Stimulated activated naive CD4-positive, alpha-beta T cell (primary cell): Measurements from ENCODE around the gene SEMG1.

Source experiments
- DNase-seq, 6 experiments: peaks; one replicate each; lab custom pipeline; 2025; lab: John Stamatoyannopoulos, UW

SEMG1 gene

DNA sequence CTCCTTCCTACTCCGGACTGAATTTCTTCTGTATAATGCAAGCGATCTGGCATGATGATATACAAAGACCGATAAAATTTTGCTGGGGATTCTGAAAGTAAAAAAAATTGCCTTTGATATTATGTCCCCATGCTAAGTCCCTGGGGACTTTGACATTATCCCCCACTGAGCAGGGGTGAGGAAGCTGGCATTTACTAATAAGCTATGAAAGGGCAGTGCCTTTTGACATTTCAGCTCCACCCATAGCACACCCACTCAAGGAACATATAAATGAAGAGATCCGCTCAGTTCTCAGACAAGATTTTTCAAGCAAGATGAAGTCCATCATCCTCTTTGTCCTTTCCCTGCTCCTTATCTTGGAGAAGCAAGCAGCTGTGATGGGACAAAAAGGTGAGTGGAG lies 14.2 kb downstream of the SEMG1 start, which contains the start of gene SEMG2:
Gene SEMG2 (plus strand): TSS at position 298 of the 400 bp plus-strand sequence. CDS start 17 bp downstream, at position 315.
- no peak for DNase-seq

GRCh38 chr20:45223136-45223535 lies 16.3 kb downstream of the SEMG1 start:
- DNase-seq, result no peak

- no peak for DNase-seq
These were observed 19.5 kb downstream of the SEMG1 start for GRCh38 chr20:45226287-45226686.

DNA sequence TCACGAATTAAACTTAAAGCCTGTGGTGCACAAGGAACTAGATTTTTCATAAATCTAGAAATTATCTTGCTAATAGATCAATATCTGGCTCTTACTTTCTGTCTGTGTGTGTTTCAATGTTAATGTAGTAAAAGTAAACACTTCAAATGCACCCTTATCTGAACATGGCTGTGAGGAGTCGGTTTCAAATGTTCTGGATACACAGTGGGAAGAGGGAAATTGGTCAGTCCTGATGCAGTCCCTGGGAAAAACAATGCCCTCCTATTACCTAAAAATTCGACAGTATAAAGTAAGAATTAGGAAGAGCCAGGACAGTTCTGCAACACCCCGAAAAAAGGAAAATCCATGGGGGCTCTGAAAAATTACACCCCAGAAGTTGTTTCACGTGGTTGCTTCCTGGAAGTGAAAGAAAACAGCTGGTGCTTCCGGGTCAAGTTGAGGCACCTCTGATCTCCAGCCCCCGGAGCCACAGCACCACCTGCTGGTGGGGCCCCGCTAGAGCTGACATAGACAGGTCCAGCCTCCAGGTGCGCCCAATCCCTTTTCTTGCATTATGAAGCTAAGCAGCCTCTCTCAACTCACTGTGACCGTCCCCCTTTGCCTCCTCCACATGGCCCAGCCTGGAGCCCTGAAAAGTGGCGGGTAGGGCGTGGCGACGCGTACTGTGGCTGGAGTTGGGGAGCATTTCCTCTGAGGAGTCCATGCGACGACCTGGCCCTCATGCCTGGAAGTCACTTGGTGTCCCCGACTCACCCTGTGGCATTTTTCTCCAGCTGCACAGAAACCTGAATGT lies 22.6 kb downstream of the SEMG1 start:
- DNase-seq, result no peak

DNA sequence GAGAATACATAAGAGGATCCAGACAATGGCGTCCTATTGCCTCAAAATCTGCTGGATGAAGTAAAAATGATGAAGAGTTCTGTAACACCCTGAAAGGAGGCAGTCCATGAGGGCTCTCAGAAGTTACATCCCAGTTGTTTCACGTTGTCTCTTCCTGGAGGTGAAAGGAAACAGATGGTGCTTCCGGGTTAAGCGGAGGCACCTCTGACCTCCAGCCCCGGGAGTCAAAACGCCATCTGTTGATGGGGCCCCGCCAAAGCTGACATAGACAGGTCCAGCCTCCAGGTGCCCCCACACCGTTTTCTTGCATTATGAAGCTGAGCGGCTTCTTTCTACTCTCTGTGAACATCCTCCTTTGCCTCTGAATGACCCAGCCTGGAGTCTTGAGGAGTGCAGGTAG lies 23.8 kb downstream of the SEMG1 start:
- DNase-seq, result no peak

DNA sequence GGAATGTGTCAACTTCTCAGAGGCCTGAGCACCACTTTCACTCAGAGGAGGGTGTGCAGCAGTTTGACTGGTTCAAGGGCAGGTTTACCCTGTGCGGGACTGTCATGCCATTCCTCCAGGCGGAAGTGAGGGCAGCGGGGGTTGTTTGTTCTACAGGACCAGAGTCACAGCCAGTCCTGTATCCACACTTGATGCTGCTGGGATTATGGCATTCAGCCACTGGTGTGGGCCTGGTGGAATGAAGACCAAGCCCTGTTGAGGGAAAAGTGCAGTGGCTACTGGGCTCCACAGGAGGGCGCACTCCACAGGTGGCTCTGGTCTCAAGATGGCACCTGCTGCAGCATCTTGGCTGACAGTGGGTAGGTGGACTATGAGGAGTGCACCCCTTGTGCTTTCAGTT lies 29.2 kb downstream of the SEMG1 start:
- no peak for DNase-seq

DNA sequence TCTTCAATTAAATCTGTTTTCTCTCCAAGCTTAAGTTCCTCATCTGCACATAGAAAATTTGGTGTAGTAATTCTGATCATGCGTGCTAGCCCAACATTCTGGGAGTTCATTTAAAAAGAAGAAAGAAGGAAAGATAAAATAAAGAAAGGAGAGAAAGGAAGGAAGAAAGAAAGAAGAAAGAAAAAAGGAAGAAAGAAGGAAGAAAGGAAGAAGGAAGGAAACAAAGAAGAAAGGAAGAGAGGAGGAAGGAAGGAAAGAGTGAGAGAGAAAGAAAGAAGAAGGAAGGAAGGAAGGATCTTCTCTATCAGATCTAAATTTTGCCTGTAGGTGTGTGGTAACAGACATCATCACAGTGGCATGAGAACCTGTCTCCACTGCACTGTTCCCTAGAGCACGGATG lies 31.3 kb downstream of the SEMG1 start:
- no peak for DNase-seq

DNA sequence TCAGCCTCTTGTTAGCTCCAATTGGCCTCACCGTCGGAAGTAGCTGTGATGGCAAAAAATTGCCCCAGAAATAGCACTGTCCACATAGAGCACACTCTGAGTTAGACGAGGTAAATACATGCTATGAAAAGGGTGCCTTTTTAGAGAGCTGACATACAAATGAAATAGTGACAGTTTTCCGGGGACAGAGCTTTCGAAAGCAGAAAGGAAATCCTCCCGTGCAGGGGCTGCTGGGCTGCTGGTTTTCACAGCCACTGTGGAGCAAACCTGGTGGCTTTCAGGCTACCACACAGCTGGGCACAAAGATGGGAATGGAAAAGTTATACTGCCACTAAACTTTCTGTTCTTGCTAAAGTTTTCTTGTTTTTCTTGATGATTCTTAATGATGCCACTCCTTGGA lies 39.3 kb downstream of the SEMG1 start:
- no peak for DNase-seq

- no peak for DNase-seq
These were observed 41.0 kb downstream of the SEMG1 start for GRCh38 chr20:45247865-45248264.

DNA sequence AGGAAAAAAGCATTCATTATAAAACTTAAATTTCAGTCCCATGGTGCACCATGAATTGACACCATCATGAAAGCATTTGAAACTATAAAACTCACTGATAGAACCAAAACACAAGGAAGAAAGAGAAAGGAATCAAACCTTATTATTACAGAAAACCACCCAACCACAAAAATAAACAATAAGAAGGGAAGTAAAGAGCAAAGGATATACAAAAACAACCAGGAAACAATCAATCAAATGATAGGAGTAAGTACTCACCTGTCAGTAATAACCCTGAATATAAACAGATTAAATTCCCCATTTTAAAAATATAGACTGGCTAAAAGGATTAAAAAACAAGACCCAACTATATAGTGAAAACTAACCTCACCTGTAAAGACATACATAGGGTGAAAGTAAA lies 41.8 kb downstream of the SEMG1 start:
- no peak for DNase-seq

- no peak for DNase-seq
These were observed 45.2 kb downstream of the SEMG1 start for GRCh38 chr20:45251884-45252560.

DNA sequence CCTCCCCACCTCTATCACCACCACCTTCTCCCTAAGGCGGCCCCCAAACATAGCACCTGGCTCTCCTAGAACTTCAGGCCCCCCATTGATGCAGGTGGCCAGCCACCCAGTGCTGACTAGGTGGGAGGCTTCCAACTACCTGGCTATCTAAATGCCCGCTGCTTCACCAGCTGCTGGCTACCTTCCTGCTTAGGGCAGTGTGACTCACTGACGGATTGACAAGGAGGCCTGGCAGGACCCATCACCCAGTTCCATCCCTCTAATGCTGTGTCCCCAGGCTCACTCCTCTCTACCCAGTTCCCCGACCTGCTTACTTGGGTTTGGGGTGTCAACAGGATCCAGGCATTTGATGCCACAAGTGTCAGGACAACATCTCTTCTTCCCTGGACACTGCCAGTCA lies 46.4 kb downstream of the SEMG1 start:
- DNase-seq, result no peak

DNA sequence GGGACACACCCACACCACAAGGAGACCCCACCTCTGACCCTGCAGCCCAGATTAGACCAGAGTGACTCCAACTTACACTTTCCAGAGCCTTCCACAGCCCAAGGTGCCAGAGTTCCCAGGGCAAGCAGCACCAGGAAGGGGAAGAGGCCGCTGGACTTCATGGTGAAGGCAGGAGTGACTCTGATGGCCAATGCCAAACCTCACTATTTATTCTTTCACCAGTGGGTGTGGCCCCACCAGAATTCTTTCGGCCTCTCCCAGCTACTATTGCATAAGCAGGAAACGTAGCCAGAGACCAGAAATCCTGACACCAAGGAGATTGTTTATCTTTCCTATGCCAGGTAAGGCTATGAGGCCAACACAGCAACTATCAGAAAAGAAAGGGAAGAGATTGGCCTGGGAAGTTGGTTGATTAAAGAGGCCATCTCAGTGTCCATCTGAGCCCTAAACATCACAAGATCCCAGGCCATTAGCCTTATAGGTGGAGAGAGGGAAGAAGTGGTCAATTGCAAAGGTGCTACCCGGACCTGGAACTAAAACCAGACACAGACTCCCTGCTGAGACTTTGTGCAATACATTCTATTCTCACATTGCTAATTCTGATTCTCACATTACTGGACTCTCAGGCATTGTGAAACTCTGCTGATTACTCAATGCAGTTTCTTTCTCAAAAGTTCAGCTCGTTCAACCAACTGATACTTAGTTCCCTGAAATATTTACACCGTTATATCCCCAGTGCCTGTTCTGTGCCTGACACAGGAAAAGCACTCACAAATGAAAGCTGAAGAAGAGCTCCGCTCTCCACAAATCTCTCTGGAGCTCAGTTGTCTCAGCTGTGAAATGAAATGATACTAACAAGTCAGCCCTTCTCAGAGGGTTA lies 47.8 kb downstream of the SEMG1 start, which contains the start of gene SLPI:
Gene SLPI (minus strand): TSS at position 182 of the 880 bp plus-strand sequence. CDS start 21 bp downstream, at position 161.
- no peak for DNase-seq

GRCh38 chr20:45257161-45257560 lies 50.3 kb downstream of the SEMG1 start:
- no peak for DNase-seq

DNA sequence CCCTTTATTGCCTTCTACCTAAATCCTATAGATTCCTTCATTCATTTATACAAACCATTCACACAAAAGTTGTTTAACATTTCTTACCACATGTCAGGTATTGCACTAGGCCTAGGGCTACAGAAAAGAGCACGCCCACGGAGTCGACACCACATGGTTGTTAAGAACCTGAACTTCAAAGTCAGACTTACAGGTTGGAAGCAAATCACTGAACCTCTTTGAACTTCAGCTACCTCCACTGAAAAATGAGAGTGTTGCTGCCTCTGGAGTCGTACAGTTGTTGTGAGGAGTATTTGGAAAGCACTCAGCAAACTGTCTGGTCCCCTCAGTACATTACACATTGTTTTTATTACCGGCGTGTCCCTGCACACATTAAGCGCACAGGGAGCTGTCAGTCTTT lies 50.9 kb downstream of the SEMG1 start:
- DNase-seq, result no peak

DNA sequence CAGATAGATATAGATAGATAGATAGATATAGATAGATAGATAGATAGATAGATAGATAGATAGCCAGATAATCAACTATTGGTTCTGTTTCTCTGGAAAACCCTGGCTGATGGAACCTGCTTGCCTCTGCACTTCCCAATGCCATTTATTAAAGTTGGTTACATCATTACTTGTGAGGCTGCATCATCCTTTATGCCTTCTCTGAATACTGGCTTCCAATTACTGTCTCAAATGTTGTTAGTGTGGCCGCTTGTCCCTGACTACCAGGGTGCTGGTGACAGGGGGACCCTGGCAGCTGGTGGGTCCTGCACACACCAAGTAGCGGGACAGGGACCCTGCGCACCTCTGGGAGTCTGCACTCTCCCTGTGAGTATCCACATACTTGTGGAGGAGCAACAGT lies 51.4 kb downstream of the SEMG1 start:
- no peak for DNase-seq

DNA sequence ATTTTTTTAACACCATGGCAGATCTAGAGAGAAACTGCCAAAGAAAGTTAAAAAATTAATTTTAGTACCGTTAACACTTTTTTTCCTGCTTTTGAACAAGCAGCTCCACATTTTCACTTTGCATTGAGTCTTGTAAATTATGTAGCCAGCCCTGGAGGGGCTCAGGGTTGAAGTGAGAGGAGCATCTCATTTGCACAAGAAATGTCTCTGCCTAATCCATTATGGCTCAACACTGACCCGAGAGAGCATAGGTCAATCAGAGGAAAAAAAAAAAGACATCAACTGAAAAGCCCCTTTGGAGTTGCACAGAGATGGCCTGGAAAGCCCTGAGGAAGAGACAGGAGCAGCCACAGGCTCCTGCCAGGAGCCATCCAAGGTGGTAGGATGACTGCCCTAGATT lies 51.8 kb downstream of the SEMG1 start:
- DNase-seq, result no peak
